Measurements from ENCODE around the gene VTI1A. TPM values are rescaled to one million over a fixed set of nuclear protein-coding genes. Genes with fewer than 3 reads are reported as not detected.

VTI1A gene
- total RNA-seq, 1 donor from 2014 or later = 22.7 TPM

DNA sequence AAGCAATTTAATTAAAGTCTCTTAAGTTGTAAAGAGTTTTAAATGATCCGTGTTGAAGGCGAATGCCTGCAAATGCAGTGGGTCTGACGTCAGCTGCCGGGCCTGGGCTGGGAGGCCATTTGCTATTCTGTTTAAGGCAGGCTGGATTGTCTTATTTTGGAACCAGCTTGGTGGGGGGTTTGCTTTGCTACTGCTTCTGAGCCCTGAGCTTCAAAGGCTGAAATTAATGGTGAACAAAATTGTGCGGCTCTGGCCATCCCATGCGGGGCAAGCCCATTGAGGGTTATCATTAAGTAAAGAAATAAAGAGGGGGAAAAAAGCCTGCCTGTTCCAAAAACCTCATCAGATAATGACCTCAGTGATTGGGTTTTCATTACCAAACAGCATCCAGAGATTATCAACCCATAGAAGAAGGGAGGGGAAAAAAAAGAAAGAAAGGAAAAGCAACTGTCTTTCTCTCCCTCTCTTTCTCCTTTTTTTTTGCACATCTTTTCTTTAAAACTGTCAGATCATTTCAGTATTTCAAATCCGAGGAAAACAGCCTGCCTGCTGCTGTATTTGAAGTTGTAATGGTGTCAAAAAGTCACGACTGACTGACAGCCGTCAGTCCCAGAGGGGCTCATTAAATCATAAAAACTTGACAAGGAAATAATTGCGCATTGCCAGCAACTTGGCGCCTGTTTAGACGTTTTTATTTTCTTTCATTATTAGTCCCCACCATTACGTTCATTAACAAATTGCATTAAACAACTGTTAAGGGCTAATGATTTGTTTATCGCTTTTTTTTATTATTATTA, 371.2 kb downstream of the VTI1A start:
- Mint-ChIP-seq H3K27ac (ENCODE audit: unreplicated experiment) (no peak overlapping the region), H3K4me1 (ENCODE audit: low read depth) (peaks cover 26% of the 10 kb centered on the region), H3K4me3 (ENCODE audit: unreplicated experiment) (no peak overlapping the region), H3K36me3 (ENCODE audit: low read depth) (peaks cover 1% of the 10 kb centered on the region), H3K9me3 (ENCODE audit: low read depth) (no peaks in the 10 kb centered on the region), H3K27me3 (ENCODE audit: low read depth) (no peaks in the 10 kb centered on the region)
- no peak for DNase-seq (ENCODE audit: low spot score)
- TF ChIP-seq, protein P1, sequence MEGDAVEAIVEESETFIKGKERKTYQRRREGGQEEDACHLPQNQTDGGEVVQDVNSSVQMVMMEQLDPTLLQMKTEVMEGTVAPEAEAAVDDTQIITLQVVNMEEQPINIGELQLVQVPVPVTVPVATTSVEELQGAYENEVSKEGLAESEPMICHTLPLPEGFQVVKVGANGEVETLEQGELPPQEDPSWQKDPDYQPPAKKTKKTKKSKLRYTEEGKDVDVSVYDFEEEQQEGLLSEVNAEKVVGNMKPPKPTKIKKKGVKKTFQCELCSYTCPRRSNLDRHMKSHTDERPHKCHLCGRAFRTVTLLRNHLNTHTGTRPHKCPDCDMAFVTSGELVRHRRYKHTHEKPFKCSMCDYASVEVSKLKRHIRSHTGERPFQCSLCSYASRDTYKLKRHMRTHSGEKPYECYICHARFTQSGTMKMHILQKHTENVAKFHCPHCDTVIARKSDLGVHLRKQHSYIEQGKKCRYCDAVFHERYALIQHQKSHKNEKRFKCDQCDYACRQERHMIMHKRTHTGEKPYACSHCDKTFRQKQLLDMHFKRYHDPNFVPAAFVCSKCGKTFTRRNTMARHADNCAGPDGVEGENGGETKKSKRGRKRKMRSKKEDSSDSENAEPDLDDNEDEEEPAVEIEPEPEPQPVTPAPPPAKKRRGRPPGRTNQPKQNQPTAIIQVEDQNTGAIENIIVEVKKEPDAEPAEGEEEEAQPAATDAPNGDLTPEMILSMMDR (IDR thresholded peaks at IDR 0.05) = no peak

DNA sequence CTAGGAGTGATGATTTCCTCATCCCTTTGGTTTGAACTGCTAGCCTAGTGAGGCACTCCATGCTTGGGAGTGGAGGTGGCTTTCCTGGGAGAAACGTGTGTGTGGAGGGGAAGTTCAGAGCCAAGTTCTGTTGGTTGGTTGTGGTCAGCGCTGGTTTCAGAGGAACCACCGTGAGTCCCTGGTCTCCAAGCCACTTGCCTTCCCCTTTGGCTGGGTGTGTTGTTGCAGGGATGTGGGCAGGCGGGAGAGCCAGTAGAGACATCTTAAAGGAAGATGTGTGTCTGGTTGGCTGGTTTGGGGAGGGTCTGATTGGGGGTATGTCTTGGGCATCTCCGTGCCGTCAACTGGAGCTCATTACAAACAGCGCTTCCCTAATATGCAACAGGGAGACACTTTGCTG, 372.2 kb downstream of the VTI1A start:
- peaks cover 1% of the 10 kb centered on the region for H3K36me3 Mint-ChIP-seq (ENCODE audit: low read depth)

DNA sequence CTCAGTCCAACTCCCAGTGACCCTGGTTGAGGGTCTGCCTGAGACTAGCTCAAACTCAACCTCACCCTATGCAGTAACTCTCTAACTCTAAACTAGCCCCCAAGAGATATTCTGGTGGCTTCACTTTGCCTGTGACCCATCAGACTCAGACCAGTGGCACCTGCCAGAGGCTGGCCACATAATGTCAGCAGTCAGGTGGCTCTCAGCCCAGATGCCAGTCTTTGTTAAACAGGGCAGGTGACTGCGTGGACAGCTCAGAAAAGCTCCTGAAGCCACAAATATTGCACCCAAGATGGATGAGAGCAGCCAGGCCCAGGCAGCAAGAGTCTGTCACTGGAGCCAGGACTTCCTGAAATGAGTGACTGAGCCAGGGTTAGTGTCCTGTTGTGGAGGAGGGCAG, 373.3 kb downstream of the VTI1A start:
- no peak for DNase-seq (ENCODE audit: low spot score)
- peaks cover 1% of the 10 kb centered on the region for H3K36me3 Mint-ChIP-seq (ENCODE audit: low read depth)
- no peaks in the 10 kb centered on the region for H3K27me3 Mint-ChIP-seq (ENCODE audit: low read depth)
- H3K9me3 Mint-ChIP-seq (ENCODE audit: low read depth) = no peaks in the 10 kb centered on the region
- H3K27ac Mint-ChIP-seq (ENCODE audit: unreplicated experiment) = no peak overlapping the region
- no peak overlapping the region for H3K4me3 Mint-ChIP-seq (ENCODE audit: unreplicated experiment)
- TF ChIP-seq, protein P1 (IDR thresholded peaks at IDR 0.05) = no peak
- H3K4me1 Mint-ChIP-seq (ENCODE audit: low read depth) = peaks cover 15% of the 10 kb centered on the region

More for the DNA sequence above, 372.2 kb downstream of the VTI1A start:
- TF ChIP-seq, protein P1 (IDR thresholded peaks at IDR 0.05) = no peak
- no peaks in the 10 kb centered on the region for H3K9me3 Mint-ChIP-seq (ENCODE audit: low read depth)
- H3K27ac Mint-ChIP-seq (ENCODE audit: unreplicated experiment) = no peak overlapping the region
- H3K4me1 Mint-ChIP-seq (ENCODE audit: low read depth) = peaks cover 19% of the 10 kb centered on the region
- no peak overlapping the region for H3K4me3 Mint-ChIP-seq (ENCODE audit: unreplicated experiment)
- no peak for DNase-seq (ENCODE audit: low spot score)
- no peaks in the 10 kb centered on the region for H3K27me3 Mint-ChIP-seq (ENCODE audit: low read depth)

DNA sequence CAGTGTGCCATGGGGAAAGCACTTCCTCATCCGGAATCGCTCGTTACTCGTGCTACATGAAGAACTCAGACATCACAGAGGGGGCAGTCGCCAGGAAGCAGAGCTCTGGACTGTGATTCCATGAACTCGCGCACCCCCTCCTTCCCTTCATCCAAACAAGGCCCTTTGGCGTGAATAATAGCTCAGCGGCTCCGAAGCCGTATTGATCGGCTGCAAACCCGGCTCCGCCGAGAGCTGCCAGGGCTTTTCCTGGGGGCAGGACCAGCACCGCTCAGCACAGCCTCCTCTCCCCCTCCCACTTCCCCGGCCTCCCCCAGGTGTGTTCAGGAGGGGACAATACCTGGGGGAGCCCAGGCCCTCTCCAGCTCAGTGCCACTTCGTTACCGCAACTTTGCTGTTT, 374.0 kb downstream of the VTI1A start:
- no peaks in the 10 kb centered on the region for H3K27me3 Mint-ChIP-seq (ENCODE audit: low read depth)
- TF ChIP-seq, protein P1 (IDR thresholded peaks at IDR 0.05) = no peak
- H3K4me3 Mint-ChIP-seq (ENCODE audit: unreplicated experiment) = no peak overlapping the region
- H3K9me3 Mint-ChIP-seq (ENCODE audit: low read depth) = no peaks in the 10 kb centered on the region
- peaks cover 1% of the 10 kb centered on the region for H3K36me3 Mint-ChIP-seq (ENCODE audit: low read depth)
- H3K27ac Mint-ChIP-seq (ENCODE audit: unreplicated experiment) = no peak overlapping the region
- H3K4me1 Mint-ChIP-seq (ENCODE audit: low read depth) = peaks cover 8% of the 10 kb centered on the region
- DNase-seq (ENCODE audit: low spot score) = no peak

DNA sequence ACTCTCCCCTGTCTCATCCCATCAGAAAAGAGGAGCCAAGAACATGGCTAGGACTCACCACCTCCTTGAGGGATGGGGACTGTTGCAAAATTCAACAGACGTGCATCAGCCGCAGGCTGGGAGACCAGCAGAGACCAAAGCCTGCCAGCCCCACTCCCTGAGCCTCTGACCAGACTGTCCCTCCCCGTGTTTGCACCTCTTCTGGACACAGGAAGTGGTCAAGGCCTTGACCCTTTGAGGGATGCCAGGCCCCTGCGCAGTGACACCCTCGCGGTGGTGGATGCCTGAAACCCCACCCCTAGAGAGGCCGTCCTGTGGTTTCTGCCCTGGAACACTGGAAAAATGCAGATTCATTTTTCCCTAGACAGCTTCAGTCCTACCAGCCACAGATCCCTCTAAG, 374.6 kb downstream of the VTI1A start:
- Mint-ChIP-seq H3K4me3 (ENCODE audit: unreplicated experiment) (no peak overlapping the region), H3K27me3 (ENCODE audit: low read depth) (no peaks in the 10 kb centered on the region), H3K4me1 (ENCODE audit: low read depth) (peaks cover 2% of the 10 kb centered on the region), H3K36me3 (ENCODE audit: low read depth) (peaks cover 1% of the 10 kb centered on the region), H3K9me3 (ENCODE audit: low read depth) (no peaks in the 10 kb centered on the region), H3K27ac (ENCODE audit: unreplicated experiment) (no peak overlapping the region)
- TF ChIP-seq, protein P1 (IDR thresholded peaks at IDR 0.05) = no peak
- no peak for DNase-seq (ENCODE audit: low spot score)
